ENCODE measurements around the gene CCNJL.

CCNJL gene

GRCh38 chr5:160306696-160307095, 5.7 kb downstream of the CCNJL start:
- no peak for TF ChIP-seq CTCF (IDR thresholded peaks at IDR 0.05; ENCODE audit: control insufficient read depth, extremely low read depth, insufficient read depth)
- H3K4me3 ChIP-seq (ENCODE audit: low read depth, low read length), result no peak overlapping the region
- no peak for DNase-seq (ENCODE audit: low read depth)

DNA sequence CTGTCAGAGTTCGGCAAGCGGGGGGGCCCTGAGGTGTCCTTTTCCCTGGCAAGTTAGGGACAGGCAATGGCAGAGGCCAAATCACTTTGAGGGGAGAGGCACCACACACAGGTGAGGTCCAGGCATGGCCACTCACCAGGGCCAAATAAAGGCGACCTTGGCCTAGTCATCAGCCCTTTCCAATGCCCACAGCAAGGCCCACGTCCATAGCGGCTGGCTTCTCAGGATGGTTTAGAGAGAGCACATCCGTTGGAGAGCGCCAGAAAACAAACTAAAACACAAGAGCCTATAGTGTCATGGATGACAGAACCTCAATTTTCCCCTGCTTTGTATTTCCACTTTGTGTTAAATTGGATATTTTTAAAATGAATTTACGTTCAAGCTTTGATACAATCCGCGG, 7.0 kb downstream of the CCNJL start:
- H3K4me3 ChIP-seq (ENCODE audit: low read depth, low read length), result no peak overlapping the region
- no peak for DNase-seq (ENCODE audit: low read depth)
- TF ChIP-seq CTCF (IDR thresholded peaks at IDR 0.05; ENCODE audit: control insufficient read depth, extremely low read depth, insufficient read depth), result no peak

DNA sequence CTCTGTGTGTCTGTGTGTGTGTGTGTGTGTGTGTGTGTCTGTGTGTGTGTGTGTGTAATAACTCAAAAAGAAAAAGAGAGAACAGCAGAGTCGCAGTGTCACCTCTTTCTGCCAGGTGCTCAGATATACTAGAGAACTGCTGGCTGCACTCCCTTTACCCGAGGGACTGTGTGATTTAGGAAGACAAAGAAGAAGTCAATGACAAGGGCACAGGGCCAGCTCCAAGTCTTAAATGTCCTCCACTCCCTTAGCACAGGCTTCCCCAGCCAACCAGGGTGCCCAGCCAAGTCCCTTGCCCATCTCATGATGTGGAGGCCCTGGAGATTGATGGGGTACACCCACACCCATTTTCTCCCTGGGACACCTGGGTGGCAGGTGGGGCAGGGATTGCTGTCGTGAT, 8.7 kb downstream of the CCNJL start:
- no peak for TF ChIP-seq CTCF (IDR thresholded peaks at IDR 0.05; ENCODE audit: control insufficient read depth, extremely low read depth, insufficient read depth)
- DNase-seq (ENCODE audit: low read depth), result no peak
- no peak overlapping the region for H3K4me3 ChIP-seq (ENCODE audit: low read depth, low read length)

DNA sequence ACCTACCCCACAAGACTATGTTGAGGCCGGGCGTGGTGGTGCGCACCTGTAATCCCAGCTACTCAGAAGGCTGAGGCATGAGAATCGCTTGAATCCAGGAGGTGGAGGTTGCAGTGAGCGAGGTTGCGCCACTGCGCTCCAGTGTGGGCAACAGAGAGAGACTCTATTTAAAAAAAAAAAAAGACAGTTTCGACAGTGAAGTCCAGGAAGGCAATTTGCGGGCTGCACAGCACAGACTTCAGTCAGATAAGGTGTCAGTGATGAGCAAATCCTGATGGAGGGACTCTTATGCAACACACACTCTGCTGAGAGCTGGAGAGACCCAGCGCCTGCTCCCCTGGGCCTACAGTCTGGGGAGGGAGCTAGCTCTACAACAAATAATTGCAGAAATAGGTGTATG, 14.2 kb downstream of the CCNJL start:
- H3K4me3 ChIP-seq (ENCODE audit: low read depth, low read length), result no peak overlapping the region
- TF ChIP-seq CTCF (IDR thresholded peaks at IDR 0.05; ENCODE audit: control insufficient read depth, extremely low read depth, insufficient read depth), result no peak
- DNase-seq (ENCODE audit: low read depth), result no peak

DNA sequence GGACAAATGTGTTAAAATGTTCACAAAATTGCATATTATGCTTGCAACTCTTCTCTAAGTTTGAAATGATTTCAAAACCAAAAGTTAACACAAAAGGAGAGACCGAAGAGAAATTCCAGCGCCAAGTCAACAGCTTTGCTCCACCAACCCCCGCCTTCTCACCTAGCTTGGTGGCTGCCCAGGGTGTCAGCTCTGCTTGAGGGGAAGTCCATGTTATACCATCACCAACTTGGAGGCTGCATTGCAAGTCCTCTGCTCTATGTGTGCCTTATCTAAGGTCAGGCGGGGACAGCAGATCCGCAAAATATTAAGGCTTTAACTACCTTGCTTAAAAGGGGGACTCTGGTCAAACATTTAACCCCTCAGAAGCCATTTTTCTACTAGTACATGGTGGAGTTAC, 14.6 kb downstream of the CCNJL start:
- TF ChIP-seq CTCF (IDR thresholded peaks at IDR 0.05; ENCODE audit: control insufficient read depth, extremely low read depth, insufficient read depth), result no peak

GRCh38 chr5:160297004-160297403, 15.4 kb downstream of the CCNJL start:
- no peak overlapping the region for H3K4me3 ChIP-seq (ENCODE audit: low read depth, low read length)
- no peak for TF ChIP-seq CTCF (IDR thresholded peaks at IDR 0.05; ENCODE audit: control insufficient read depth, extremely low read depth, insufficient read depth)
- no peak for DNase-seq (ENCODE audit: low read depth)

More for the DNA sequence above, 14.6 kb downstream of the CCNJL start:
- no peak overlapping the region for H3K4me3 ChIP-seq (ENCODE audit: low read depth, low read length)
- no peak for DNase-seq (ENCODE audit: low read depth)

DNA sequence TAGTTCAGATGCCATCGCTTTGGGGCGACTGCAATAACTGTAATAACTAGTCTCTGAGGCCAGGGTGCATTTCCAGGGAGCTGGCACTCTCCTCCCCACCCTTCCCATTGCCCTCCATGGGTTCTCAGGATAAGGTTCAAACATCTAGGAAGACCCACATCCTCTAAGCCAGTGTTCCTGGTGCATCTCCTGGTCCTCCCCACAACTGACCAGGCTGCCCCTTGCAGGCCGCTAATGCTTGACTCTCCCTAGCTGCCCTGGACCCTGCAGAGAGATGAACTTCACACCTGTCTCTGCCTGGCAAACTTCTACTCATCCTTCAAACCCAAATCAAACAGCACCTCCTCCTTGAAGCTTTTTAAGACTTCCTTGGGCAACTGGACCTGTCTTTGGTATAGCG, 15.9 kb downstream of the CCNJL start:
- no peak for DNase-seq (ENCODE audit: low read depth)
- H3K4me3 ChIP-seq (ENCODE audit: low read depth, low read length), result no peak overlapping the region
- no peak for TF ChIP-seq CTCF (IDR thresholded peaks at IDR 0.05; ENCODE audit: control insufficient read depth, extremely low read depth, insufficient read depth)
